Stimulated activated naive B cell treated with anti-CD40 and anti-IgM and Interleukin-4, amounts not matched to agents 10 μg/mL and 1 μg/mL and 100 μg/mL, for 72 hours (primary cell): ENCODE measurements around the gene MADCAM1.
A peak's percentile ranks its signal among the peaks of the same experiment; 100 is the strongest.
"Not testable (repeated sequence)": the region's sequence is repeated elsewhere in the genome, so short reads cannot be mapped to it uniquely, and the experiment has no call there.

ENCODE experiments used
- ATAC-seq, 2 donors: fragments of 150-1000 bp; cut with Tn5 transposase; replicated peaks; 2 replicates each; pipeline ENCODE4 v1.10.0; 2021; ENCODE audit warnings: moderate library complexity in 1 of 2
- DNase-seq: peaks from one replicate; pipeline ENCODE4 v3.0.0; 2021
- H3K27ac Mint-ChIP-seq: one replicate; pipeline ENCODE4 v1.8.0; 2022; ENCODE audit warnings: mild to moderate bottlenecking, mixed read lengths
- H3K27me3 Mint-ChIP-seq, 2 donors: one replicate each; pipeline ENCODE4 v1.8.0; 2022; ENCODE audit warnings: mixed read lengths in 2 of 2
- H3K36me3 Mint-ChIP-seq, 2 donors: one replicate each; pipeline ENCODE4 v1.8.0; 2022; ENCODE audit warnings: mixed read lengths in 2 of 2, mild to moderate bottlenecking in 1 of 2
- H3K4me1 Mint-ChIP-seq, 2 donors: one replicate each; pipeline ENCODE4 v1.8.0; 2022; ENCODE audit warnings: mixed read lengths in 2 of 2, mild to moderate bottlenecking in 1 of 2
- H3K4me3 Mint-ChIP-seq, 2 donors: one replicate each; pipeline ENCODE4 v1.8.0; 2022; ENCODE audit warnings: mild to moderate bottlenecking in 2 of 2, mixed read lengths in 2 of 2, moderate library complexity in 1 of 2
- H3K9me3 Mint-ChIP-seq, 2 donors: one replicate each; pipeline ENCODE4 v1.8.0; 2022; ENCODE audit warnings: mixed read lengths in 2 of 2, mild to moderate bottlenecking in 1 of 2

The MADCAM1 gene

GRCh38 chr19:496112-496665, at the start of gene MADCAM1:
TSS of gene MADCAM1 (plus strand) at chr19:496486. CDS start at chr19:496500, 14 bp downstream.
- no peak for DNase-seq
- peaks cover 3 to 10% of the 10 kb centered on the region in 2 donors for H3K36me3 Mint-ChIP-seq
- H3K4me1 Mint-ChIP-seq = peaks cover 17 to 23% of the 10 kb centered on the region in 2 donors
- peaks cover 33 to 45% of the 10 kb centered on the region in 2 donors for H3K27me3 Mint-ChIP-seq
- H3K4me3 Mint-ChIP-seq = no peak within 1 kb of the TSS
- no peak for ATAC-seq
- H3K27ac Mint-ChIP-seq = peak within 1 kb of the TSS; percentile 25
- peaks cover 0 to 2% of the 10 kb centered on the region in 2 donors for H3K9me3 Mint-ChIP-seq

- Mint-ChIP-seq H3K4me3 (no peak overlapping the region), H3K27me3 (peaks cover 3 to 6% of the 10 kb centered on the region in 2 donors), H3K4me1 (no peaks in the 10 kb centered on the region), H3K27ac (no peak overlapping the region), H3K9me3 (peaks cover 10 to 11% of the 10 kb centered on the region in 2 donors), H3K36me3 (peaks cover under 1 to 2% of the 10 kb centered on the region in 2 donors)
- DNase-seq (no peak), ATAC-seq (no peak)
Observed at GRCh38 chr19:447064-447426, 49.2 kb upstream of the MADCAM1 start.

- Mint-ChIP-seq H3K4me1 (no peaks in the 10 kb centered on the region), H3K9me3 (peaks cover 8% of the 10 kb centered on the region in 2 donors), H3K36me3 (no peaks in the 10 kb centered on the region), H3K27ac (no peak overlapping the region), H3K4me3 (no peak overlapping the region), H3K27me3 (peaks cover 0 to 4% of the 10 kb centered on the region in 2 donors)
- no peak for DNase-seq
- no peak for ATAC-seq
Observed at GRCh38 chr19:447816-448560, 48.3 kb upstream of the MADCAM1 start.

GRCh38 chr19:449916-450315, 46.4 kb upstream of the MADCAM1 start:
- no peaks in the 10 kb centered on the region for H3K36me3 Mint-ChIP-seq
- no peaks in the 10 kb centered on the region for H3K27me3 Mint-ChIP-seq
- H3K4me1 Mint-ChIP-seq = no peaks in the 10 kb centered on the region
- DNase-seq (no peak), ATAC-seq (no peak)
- H3K27ac Mint-ChIP-seq = no peak overlapping the region
- H3K9me3 Mint-ChIP-seq = peaks cover 7 to 8% of the 10 kb centered on the region in 2 donors
- no peak overlapping the region for H3K4me3 Mint-ChIP-seq

DNA sequence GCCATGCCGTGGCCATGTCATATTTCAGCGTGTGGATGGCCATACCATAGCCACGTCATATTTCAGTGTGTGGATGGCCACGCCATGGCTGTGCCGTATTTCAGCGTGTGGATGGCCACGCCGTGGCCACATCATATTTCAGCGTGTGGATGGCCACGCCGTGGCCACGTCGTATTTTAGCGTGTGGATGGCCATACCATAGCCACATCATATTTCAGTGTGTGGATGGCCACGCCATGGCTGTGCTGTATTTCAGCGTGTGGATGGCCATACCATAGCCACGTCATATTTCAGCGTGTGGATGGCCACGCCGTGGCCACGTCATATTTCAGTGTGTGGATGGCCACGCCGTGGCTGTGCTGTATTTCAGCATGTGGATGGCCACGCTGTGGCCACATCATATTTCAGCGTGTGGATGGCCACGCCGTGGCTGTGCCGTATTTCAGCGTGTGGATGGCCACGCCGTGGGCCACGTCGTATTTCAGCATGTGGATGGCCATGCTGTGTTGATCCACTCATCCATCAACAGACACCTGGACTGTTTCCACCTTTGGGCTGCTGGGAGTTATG, 45.3 kb upstream of the MADCAM1 start:
- H3K36me3 Mint-ChIP-seq, DNase-seq, ATAC-seq, H3K9me3 Mint-ChIP-seq, H3K27me3 Mint-ChIP-seq, H3K4me1 Mint-ChIP-seq, H3K4me3 Mint-ChIP-seq: not testable (repeated sequence)
- H3K27ac Mint-ChIP-seq = peak overlapping the region; percentile 20

DNA sequence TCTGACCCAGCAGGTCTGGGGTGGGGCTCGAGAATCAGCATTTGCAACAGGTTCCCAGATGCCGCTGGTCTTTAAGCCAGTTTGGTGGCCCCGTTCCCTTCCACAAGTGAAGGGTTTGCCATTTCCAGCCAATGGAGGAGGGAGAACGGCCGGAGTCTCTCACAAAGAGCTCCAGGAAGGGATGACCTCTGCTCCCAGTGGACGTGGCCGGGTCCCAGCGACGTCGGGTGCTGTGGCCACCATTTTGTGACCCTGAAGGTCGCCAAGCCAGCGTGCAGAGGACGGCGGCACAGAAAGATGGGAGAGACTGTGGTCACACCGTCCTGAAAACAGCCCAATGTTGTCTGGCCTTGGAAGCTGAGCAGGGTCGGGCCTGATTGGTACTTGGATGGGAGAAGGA, 43.5 kb upstream of the MADCAM1 start:
- no peak for ATAC-seq
- DNase-seq = no peak
- H3K27me3 Mint-ChIP-seq = peaks cover 12 to 16% of the 10 kb centered on the region in 2 donors
- H3K4me3 Mint-ChIP-seq = no peak overlapping the region
- H3K36me3 Mint-ChIP-seq = no peaks in the 10 kb centered on the region
- no peak overlapping the region for H3K27ac Mint-ChIP-seq
- no peaks in the 10 kb centered on the region for H3K4me1 Mint-ChIP-seq
- H3K9me3 Mint-ChIP-seq = peaks cover 7 to 8% of the 10 kb centered on the region in 2 donors

- H3K36me3 Mint-ChIP-seq = no peaks in the 10 kb centered on the region
- no peak for ATAC-seq
- H3K4me3 Mint-ChIP-seq = no peak overlapping the region
- peaks cover 7 to 8% of the 10 kb centered on the region in 2 donors for H3K9me3 Mint-ChIP-seq
- H3K27me3 Mint-ChIP-seq = peaks cover 12 to 17% of the 10 kb centered on the region in 2 donors
- DNase-seq = no peak
- no peaks in the 10 kb centered on the region for H3K4me1 Mint-ChIP-seq
- no peak overlapping the region for H3K27ac Mint-ChIP-seq
Observed at GRCh38 chr19:453606-454005, 42.7 kb upstream of the MADCAM1 start.

- Mint-ChIP-seq H3K27me3 (peaks cover 16 to 23% of the 10 kb centered on the region in 2 donors), H3K9me3 (peaks cover 7 to 8% of the 10 kb centered on the region in 2 donors), H3K27ac (no peak overlapping the region), H3K4me1 (no peaks in the 10 kb centered on the region), H3K4me3 (no peak overlapping the region), H3K36me3 (no peaks in the 10 kb centered on the region)
- no peak for ATAC-seq
- DNase-seq = no peak
Observed at GRCh38 chr19:455031-455705, 41.1 kb upstream of the MADCAM1 start.

GRCh38 chr19:455851-456546, 40.3 kb upstream of the MADCAM1 start:
- ATAC-seq = no peak
- DNase-seq = no peak

DNA sequence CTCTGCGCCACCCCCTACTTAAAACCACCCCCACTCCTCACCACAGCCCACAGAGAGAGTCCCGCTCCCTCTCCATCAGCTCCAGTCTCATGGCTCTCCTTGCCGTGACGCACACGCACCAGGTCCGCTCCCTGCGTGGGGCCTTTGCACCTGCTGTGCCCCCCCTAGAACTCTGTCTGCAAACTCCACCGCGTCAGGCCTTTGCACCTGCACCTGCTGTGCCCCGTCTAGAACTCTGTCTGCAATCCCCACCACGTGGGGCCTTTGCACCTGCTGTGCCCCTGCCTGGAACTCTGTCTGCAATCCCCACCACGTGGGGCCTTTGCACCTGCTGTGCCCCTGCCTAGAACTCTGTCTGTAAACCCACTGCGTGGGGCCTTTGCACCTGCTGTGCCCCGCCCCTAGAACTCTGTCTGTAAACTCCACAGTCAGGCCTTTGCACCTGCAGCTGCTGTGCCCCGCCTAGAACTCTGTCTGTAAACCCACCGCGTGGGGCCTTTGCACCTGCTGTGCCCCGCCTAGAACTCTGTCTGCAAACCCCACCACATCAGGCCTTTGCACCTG, 39.7 kb upstream of the MADCAM1 start:
- Mint-ChIP-seq H3K27ac (no peak overlapping the region), H3K36me3 (peaks cover 0 to 1% of the 10 kb centered on the region in 2 donors), H3K27me3 (peaks cover 19 to 27% of the 10 kb centered on the region in 2 donors), H3K4me1 (peaks cover 1 to 2% of the 10 kb centered on the region in 2 donors), H3K9me3 (no peaks in the 10 kb centered on the region), H3K4me3 (no peak overlapping the region)
- ATAC-seq = no peak
- no peak for DNase-seq

More at GRCh38 chr19:455851-456546, 40.3 kb upstream of the MADCAM1 start:
- Mint-ChIP-seq H3K4me1 (no peaks in the 10 kb centered on the region), H3K27me3 (peaks cover 16 to 23% of the 10 kb centered on the region in 2 donors), H3K27ac (no peak overlapping the region), H3K36me3 (no peaks in the 10 kb centered on the region), H3K9me3 (peaks cover 1 to 2% of the 10 kb centered on the region in 2 donors), H3K4me3 (no peak overlapping the region)

- peaks cover 0 to 2% of the 10 kb centered on the region in 2 donors for H3K36me3 Mint-ChIP-seq
- no peak overlapping the region for H3K27ac Mint-ChIP-seq
- ATAC-seq (no peak), DNase-seq (no peak)
- H3K4me1 Mint-ChIP-seq = peaks cover 2 to 6% of the 10 kb centered on the region in 2 donors
- no peaks in the 10 kb centered on the region for H3K9me3 Mint-ChIP-seq
- no peak overlapping the region for H3K4me3 Mint-ChIP-seq
- H3K27me3 Mint-ChIP-seq = peaks cover 21 to 37% of the 10 kb centered on the region in 2 donors
Observed at GRCh38 chr19:457636-458035, 38.6 kb upstream of the MADCAM1 start.

DNA sequence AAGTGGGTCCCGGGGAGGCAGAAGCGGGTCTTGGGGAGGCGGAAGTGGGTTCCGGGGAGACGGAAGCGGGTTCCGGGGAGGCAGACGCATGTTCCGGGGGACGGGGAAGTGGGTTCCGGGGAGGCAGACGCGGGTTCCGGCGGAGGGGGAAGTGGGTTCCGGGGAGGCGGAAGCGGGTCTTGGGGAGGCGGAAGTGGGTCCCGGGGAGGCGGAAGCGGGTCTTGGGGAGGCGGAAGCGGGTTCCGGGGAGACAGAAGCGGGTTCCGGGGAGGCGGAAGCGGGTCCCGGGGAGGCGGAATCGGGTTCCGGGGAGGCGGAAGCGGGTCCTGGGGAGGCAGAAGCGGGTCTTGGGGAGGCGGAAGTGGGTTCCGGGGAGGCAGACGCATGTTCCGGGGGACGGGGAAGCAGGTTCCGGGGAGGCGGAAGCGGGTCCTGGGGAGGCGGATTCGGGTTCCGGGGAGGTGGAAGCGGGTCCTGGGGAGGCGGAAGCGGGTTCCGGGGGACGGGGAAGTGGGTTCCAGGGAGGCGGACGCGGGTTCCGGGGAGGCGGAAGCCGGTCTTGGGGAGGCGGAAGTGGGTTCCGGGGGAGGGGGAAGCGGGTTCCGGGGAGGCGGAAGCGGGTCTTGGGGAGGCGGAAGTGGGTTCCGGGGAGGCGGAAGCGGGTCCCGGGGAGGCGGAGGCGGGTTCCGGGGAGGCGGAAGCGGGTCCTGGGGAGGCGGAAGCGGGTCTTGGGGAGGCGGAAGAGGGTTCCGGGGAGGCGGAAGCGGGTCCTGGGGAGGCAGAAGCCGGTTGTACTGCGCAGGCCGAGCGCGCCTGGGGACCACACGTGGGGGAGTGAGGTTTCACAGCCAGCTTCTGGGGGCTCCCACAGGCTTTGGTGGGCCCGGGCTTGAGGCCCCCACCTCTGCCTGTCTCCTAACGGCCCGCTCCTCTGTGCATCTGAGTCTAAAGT, 37.9 kb upstream of the MADCAM1 start:
- ATAC-seq = no peak
- Mint-ChIP-seq H3K27me3 (peaks cover 21 to 44% of the 10 kb centered on the region in 2 donors), H3K9me3 (no peaks in the 10 kb centered on the region), H3K4me1 (peaks cover 2 to 6% of the 10 kb centered on the region in 2 donors), H3K4me3 (no peak overlapping the region), H3K36me3 (peaks cover 0 to 2% of the 10 kb centered on the region in 2 donors), H3K27ac (no peak overlapping the region)
- no peak for DNase-seq
